HPDE6-E6E7 (cell line): ENCODE data around the gene MKRN2.
"Not testable (repeated sequence)": the region's sequence is repeated elsewhere in the genome, so short reads cannot be mapped to it uniquely, and the experiment has no call there.

Source experiments
- DNase-seq: peaks from one replicate; pipeline ENCODE4 v3.0.0; 2011; ENCODE audit warnings: missing footprints; ENCODE audit errors: extremely low spot score

The MKRN2 gene

GRCh38 chr3:12630292-12630691, 73.4 kb downstream of the MKRN2 start:
- DNase-seq = no peak

GRCh38 chr3:12630843-12631242, 74.0 kb downstream of the MKRN2 start:
- DNase-seq = not testable (repeated sequence)

- DNase-seq = no peak
Observed at GRCh38 chr3:12632523-12632922, 75.6 kb downstream of the MKRN2 start.

GRCh38 chr3:12633108-12633507, 76.2 kb downstream of the MKRN2 start:
- no peak for DNase-seq
